GM19324 (cell line): Measurements from ENCODE around the gene EN1.

Experiments used
- ATAC-seq: cut with Tn5 transposase; IDR thresholded peaks from one replicate; pipeline ENCODE4 v1.9.1; 2021; ENCODE audit warnings: mild to moderate bottlenecking, moderate library complexity; ENCODE audit not compliant: unreplicated experiment, low FRiP score

Gene EN1

DNA sequence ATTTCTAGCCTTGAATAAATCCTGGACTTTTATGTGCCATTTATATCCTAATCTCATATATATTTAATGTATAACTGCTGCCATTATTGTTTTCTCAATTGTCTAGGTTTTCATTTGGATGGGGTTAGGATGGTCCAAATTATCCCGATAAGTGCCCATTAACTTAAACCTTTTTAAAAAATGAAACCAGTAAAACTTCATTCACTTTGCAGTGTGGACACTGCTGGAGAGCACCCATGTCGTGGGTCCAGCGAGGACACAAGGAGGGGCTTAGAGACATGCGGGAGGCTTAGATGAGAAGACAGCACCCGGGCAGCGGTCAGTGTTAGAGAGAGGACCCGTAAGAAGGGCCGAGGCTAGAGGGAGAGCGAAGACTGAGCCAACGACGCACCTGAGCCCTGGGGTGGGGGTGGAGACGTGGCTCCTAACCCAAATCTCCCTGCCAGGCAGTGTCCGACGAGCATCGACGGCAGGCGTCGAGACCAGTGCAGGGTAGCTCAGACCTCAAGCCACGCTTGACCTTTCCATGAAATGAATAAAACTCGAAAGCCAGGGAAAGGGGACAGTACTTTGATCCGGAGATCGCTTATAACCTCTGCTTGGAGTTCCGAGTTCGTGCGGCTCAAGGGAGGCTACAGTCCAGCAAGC is 9.0 kb upstream of the EN1 start:
- no peak for ATAC-seq

DNA sequence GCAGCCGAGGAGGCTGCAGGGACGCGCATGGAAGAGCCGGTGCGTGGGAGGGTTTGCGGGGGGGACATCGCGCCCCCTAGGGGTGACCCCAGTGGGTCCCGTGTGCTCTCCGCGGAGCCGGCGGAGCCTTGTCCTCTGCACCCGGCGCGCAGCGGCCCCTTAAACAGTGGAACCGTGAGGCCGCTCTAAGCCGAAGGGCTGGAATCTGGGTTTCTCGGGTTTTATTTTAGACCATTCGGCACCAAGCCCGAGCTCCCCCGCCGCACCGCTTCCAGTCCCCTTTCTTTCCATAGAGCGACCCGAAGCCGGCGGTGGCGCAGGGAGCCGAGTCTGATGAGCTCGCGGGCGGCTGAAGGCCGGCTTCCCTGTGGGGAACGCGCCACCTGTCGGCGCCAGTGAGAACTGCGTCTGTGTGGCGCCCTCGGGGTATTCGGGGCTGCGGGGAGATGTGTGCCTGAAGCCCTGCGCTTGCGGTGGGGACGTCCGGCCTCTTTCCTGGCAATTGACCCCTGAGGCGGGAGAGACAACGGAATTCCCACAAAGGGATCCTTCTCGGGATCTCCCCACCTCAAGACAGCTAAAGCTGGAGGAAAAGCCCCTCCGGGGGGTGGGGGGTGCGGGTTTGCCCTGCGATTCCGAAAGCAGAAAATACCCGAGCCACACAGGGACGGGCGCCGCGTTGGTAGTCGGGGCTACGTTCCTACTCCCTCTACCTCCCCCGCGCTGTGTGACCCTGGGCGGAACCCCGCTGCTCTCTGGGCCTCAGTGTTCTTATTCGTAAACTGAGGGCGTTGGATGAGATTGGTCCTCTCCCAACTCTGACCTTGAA is 8.2 kb upstream of the EN1 start:
- peak; percentile 78 for ATAC-seq

DNA sequence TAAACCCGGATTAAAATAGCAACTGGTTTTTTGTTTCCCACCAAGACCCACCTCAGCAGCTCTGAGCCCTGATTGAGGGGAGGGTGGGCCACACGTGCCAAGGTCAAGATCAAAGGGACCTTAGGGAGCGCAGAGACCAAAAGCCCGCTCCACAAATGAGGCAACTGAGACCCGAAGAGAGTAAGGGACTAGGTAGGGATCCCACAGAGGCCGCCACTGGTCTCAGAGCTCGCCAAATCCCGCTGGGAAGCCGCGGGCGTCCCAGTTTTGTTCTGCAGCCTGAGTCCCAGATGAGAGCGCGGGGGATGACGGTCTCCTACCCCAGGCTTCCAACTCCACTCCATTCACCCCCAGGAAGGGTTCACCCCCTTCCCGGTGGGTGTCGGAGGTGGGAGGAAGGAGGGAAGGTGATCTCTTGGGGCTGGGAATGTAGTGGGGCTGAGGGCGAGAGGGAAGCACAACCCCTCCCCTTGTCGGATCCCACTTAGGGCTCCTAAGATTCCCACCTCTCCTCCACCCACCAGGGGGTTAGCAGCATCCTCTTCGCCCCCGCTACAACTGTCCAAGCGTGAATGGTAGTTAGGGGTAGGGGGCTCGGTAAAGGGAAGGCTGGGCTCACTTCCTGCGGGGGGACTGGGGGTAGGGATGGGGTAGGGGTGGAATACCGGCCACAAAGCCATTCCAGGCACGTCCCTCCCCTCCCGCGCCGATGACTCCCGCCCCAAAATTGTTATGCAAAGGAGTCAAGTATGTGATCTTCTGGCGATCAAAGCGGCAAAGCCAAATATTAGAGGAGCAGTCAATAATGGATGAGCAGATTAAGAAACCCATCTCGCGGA is 7.3 kb upstream of the EN1 start:
- no peak for ATAC-seq

DNA sequence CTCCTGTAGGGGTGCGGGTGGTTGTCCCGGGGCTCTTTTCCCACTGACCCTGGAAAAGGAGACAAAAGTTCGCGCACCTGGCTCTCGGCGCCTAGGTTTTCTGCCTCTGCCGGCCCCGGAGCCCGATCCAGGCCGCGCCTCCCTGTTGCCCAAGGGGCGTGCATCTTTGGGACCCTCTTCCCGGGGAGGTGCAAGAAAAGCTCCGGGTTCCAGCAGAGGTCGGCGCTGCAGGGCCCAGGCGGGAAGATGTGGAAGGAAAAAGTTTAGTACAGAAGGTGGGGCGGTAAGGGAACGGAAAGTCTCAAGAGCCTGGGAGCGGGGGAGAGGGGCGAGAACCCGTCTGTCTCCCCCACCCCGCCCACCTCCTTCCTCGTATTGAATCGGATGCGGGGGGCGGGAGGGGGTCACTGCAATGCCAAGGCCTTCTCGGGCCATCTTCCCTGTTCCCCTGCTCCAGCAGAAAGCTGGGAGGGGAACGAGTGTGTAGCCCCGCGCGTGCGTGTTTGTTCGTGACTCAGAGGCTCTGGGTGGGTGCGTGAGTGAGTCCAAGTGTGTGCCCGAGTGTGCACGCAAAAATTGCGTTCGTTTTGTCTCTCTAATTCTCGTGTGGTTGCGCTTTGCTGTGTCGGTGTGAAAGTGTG is 6.3 kb upstream of the EN1 start:
- no peak for ATAC-seq

DNA sequence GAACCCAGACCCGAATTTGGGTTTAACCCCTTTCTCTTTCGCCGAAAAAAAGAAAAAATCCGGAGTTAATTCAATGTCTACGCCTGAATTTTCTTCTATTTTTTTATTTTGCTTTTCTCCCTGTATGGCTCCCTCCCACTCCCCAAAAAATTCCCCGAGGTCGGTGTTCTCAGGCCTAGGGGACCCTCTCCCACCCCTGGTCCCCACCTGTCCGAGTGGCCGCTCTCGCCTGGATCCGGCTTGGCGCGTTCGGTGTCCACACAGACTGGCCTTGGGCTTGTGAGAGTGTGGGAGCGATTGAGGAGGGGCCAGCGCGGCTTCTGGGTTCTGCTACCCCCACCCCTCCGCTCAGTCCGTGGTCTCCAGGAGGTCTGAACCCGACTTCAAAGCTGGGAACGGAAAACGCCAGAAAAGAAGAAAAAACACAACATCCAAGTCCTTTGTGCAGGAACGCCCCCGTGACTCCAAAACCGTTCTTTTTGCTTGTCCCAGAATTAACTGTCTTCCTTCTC is 5.7 kb upstream of the EN1 start:
- no peak for ATAC-seq

DNA sequence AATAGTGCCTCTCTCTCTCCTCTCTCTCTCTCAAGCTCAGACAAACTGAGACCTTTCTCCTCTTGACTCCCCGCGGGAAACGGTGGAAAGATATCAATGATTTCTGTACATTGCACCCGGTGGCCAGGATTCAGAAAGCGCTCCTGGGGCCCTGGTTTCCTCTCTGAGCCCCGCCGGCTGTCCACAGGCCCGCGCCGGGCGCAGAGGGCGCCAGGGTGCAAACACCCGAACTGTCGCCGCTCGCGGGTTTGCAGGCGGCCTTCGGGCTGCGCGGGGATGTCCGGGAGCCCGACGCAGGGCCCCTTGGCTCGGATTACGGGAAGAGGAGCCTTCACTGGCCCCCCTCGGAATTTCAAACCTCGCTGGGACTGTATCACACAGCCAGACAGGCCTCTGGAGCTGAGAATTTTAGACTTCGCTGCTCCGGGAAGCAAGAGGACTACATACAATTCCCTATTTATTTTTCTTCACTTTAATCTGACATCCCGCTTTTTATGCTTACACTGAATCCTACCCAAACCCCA is 5.2 kb upstream of the EN1 start:
- no peak for ATAC-seq

DNA sequence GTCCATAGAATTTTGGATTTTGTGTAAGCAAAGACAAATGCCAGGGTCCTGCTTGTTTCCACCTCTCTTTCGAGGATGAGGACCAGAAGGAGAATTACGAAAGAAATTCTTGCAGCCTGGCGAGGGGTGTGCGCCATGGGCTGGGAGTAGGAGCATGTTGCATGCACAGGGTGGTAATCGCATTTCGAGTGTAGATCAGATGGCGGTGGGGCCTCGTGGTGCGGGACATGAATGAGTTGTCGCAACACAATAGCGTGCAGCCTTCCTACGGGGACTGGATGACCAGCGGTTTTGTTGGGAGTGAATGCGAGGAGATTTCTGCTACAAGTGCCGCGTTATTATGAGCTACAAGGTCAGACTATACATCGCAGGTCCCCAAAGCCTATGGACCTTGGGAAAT is 4.2 kb upstream of the EN1 start:
- no peak for ATAC-seq

DNA sequence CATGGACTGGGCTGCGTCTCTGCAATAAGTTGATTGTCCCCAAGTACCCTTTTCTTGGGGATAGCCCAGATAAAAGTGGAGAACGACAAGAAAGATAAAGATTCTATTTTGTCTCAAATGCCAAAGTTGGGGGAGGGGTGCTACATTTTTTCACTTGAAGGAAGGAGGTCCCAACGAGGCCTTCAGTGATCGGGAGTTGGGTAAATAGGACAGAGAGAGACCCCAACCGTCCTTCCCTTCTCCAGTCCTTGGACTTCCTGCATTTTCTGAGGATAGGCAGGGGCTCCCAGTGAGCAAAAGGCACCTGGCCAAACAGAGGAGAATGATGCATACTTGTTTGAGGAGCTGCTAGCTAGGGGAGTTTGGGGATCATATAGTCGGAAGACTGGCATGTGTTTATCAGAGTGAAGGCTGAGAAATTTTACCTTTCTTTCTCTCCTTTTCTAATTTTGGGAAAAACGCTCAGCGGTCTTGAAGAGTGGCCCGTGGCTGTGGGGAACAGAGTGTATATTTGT is 3.5 kb upstream of the EN1 start:
- ATAC-seq, result no peak

DNA sequence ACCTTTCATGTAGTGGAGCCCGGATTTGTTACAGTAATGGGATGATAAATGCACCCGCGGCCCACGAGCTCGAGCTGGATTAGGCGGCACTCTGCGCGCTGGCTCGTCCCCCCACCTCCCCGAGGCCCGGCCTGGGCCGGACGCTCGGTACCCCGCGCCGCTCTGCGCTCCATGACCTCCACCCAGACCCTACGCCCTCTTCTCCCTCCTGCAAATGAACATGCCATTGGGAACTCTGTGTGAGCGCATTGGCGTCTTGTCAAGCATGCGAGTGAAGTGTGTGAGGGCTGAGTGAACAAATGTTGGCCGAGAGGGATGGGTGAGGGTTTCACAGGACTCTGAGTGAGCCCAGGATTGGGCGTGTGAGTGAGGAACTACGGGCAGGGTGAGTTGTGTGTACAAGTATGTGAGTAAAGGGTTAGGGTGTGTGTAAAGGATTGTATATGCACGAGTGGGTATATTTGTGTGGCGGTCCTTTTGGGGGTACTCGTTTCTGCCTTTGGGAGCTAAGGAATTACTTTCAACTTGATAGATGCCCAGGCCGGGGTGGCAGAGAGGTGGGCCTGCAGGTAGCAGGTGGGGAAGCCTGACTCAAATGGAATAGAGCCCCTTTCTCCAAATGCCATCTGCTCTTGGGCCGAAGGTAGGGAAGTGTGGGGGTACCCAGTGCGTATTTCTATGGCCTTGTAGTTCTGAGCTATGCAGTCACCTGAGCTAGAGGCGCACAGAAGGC is 2.9 kb upstream of the EN1 start:
- no peak for ATAC-seq

DNA sequence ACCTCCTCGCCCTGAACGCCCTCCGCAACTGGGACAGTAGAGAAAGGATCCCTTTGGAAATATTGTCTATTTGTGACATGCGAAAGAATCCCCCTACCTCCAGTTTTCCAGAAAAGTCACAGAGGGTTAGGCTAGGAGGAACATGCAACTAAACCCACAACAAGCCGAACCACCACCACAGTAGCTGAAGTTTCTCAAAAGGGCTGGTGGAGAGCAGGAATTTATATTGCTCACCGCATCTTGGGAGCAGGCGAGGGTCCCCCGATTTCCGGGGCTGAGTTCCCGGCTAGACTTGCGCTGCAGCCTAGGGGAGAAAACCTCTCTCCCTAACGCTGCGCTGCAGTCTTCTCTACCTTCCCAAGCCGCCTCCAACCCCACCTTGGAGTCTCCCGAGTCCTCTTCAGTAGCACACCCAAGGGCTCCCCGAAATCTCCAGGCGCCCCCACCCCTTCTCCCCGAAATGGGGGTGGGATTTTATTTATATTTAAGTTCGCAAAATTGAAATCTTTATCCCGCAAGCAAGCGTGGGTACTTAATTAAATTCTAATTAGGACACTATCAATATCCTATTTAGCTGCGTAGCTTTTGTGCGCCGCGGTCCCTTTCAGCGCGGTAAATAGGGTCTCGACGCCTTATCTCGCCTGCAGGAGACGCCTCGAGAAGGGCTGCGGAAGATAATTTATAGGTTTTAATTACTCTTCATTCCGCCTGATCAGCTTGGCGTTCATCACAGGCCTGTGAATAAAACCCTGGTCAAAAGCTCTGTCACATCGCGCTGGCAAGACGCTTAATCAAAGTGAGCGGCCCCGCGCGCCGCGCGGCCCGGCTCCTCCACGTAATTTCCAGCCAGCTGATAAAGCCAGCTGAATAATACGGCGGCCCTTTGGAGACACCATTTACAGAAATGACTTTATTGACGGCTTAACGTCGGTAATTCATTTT is 2.0 kb upstream of the EN1 start:
- no peak for ATAC-seq

DNA sequence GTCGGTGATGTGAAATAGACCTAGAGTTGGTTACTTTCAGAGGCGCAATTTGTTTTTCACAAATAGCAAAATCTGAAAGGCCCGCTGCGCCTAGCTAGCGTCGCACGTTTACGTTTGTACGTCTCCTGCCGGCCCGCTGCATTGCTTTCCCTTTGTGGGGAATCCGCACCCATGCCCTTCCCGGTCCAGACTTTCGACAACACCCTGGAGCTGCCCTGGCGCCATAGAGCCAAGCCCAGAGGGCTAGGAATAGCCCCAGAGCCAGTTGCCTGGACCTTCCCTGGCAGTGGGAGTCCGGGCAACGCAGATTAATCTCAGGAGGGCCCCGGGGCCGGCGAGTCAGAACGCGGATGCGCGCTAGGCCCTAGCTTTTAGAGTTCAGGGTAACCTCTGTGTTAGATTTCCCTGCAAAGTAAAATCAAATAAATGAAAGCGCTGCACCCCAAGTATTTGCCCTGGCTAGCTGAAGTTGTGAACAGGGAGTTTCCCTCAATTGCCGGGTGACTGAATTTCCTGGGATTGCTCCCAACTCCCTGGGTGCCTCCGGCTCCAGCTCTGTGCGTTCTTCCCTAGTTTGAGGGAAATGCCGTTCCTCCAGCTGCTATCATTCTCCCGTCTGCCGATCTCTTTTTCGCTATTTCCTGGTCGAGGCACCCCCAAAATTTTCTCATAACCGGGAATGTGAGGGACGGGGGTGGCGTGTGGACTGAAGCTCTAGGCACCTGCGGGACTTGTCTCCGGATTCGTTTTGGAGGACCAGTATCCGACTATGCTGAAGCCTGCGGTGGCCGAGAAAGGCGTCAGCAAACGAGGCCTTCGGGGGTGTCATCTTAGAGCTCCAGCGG is 1.2 kb upstream of the EN1 start:
- ATAC-seq, result no peak

DNA sequence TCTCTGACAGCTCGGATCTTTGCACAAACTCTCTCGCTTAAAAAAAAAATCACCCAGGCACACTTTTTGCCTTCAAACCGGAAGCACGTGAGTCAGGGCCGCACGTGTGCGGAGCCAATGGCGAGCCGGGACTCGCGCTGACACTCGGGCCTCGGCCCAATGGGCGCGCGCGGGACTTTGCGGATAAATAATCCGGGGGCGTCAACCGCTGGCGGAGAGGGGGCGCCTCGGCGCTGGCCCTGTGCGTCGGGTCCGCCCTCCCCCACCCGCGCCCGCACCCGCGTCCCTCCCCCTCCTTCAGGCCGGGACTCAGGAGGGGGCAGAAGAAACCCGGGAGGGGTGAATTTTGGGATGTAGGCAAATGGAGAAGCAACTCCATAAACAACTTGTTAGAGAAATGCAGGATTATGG is 319 bp upstream of the EN1 start:
- ATAC-seq, result no peak

DNA sequence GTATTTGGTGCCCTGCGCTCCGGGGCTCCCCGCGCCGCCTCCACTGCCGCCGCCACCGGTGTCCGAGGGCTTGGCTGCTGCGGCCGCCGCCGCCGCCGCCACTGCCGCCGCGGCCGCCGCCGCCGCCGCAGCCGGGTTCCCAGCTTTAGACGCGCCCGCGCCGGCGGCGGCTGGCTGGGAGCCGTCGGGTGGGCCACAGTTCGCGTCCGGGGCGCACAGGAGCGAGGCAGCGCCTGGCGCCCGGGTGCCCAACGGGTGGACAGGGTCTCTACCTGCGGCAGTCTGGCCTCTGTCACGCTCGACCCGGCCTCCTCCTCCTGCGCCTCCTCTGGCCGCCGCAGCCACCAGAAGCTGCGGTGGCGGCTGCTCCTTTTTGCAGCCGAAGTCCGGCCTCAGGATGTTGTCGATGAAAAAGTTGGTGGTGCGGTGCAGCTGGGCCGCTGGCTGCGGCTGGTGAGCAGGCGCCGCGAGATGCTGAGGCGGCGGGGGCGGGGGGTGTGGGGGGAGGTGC is 951 bp downstream of the EN1 start:
- no peak for ATAC-seq

DNA sequence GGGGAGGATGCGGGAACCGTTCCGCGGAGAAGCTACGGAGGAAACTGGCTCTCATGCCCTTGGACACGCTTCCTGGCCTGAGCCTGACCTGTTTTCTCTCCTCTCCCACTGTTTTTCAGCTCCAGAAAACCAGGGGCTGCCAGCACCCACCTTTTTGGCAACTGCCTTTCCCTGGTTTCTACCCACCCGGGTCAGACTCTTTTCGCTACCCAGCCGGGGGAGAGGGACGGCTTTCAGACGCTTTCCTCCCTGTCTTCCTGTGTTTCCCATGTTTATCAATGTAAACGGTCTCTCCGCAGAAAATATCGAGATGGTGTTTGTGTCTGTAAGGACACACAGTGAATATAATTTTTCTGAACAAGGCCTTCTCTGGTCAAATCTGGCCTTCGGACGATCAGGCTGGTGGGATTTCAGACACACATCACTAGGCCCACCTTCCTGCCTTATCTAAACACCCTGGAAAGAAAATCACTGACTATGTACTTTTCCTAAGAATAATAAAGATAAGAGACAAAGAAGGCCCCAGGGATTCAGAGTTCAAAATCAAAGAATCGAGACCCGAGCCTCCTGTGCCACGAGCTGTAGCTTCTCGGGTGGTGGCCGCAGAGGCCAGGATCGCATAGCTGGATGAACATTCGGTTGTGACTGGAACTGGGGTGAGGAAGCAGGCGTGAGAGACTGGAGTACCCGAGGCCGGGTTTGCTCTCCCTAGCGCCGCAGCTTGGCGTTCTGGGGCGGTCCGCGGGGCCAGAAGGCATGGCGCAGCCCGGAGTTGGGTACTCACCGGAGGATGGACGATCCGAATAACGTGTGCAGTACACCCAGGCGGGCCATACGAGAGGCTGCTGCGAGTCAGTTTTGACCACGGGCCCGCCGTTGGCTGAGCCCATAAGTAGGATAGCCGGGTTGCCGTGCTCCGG is 1.7 kb downstream of the EN1 start:
- ATAC-seq, result no peak

DNA sequence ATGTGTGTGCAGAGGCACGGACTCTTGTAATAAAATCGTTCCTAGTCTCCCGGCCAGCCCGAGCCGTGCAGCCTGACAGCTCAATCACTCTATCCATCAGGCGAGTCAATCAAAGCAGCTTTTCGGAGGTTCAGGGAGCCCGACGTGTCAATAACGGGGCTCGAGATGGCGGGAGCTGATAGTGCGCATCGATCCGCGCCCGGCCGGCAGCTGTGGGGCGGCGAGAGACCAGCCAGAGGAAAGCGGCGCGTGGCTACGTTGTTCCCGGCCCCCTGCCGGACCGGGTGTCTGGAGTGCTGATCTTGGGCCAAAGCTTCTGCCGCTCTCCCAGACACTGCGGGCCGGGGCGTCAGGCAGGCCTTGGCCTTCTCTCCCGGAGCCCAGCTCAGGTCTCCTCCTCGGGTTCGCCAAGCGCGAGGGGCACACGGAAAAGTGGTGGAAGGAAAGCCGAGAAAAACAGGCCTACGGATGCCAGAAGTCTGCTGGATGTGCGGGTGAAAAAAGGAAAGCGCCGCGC is 2.4 kb downstream of the EN1 start:
- no peak for ATAC-seq
